Measurements from ENCODE around the gene ID1.
"Not testable (repeated sequence)": the region's sequence is repeated elsewhere in the genome, so short reads cannot be mapped to it uniquely, and the experiment has no call there.

Gene ID1

DNA sequence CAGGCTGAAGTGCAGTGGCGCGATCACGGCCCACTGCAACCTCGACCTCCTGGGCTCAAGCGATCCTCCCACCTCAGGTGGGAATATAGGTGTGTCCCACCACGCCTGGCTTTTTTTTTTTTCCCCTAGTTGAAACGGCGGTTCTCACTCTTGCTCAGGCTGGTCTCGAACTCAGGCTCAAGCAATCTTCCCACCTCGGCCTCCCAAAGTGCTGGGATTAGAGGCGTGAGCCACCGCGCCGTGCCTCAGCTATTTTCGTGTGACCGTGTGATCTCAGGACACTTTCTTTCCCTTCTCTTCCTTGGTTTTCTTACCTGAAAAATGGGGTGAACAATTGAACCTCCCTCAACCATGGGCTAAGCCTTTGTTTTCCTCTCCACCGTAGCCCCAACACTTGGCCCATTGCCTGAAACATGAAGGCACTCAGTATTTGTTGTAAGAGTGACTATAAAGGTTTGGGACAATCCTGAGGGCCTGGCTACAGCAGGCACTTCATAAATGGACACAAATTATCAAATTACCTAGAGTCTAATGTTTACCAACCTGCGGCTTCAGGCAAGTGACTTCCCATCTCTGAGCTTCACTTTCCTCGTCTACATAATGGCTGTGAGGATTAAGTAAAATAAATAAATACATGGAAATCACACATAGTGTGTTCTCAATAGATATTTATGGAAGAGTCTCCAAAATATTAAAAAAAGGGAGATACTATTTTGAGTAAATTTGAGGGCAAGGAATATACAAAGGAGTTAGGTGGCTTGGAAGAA is 31.4 kb upstream of the ID1 start:
- no peak for DNase-seq (ENCODE audit: low read depth)

- DNase-seq (ENCODE audit: low read depth), result not testable (repeated sequence)
Measured at GRCh38 chr20:31574986-31575385, 30.1 kb upstream of the ID1 start.

DNA sequence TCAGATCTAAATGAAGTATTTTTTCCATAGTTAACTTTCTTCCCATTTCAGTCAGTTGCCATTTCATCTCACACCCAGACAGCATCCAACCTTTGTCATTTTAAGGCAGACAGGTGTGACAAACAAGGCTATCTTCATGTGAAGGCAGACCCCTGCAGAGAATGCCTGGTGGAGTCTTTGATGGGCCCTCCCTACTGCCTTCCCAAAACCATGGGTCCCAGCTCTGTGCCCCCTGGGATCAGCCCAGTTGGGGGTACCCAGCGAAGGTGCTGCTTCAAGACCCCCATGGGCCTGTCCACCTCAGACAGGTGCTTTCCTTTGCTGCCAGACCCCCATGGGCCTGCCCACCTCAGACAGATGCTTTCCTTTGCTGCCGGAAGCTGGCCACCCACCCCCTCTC is 28.3 kb upstream of the ID1 start:
- no peak for DNase-seq (ENCODE audit: low read depth)

- DNase-seq (ENCODE audit: low read depth), result no peak
Measured at GRCh38 chr20:31577194-31577593, 27.9 kb upstream of the ID1 start.

- DNase-seq (ENCODE audit: low read depth), result no peak
Measured at GRCh38 chr20:31578448-31579138, 26.5 kb upstream of the ID1 start.

DNA sequence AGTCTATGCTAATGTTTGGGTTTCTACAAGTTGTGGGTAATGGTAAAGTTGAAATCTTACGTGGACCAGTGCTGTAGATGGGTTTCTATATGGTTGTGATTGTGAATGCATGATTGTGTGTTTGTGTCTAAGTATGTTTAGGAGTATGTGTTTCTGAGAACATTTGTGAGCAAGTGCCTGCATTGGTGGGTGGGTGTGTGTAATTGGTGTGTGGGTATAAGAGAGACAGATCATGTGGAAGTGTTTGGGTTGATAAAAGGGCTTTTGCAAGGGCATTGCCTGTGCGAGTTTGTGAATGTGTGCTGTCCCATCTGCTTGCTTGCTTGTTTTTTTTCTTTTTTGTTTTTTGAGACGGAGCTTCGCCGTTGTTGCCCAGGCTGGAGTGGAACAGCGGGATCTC is 25.8 kb upstream of the ID1 start:
- DNase-seq (ENCODE audit: low read depth), result no peak

- DNase-seq (ENCODE audit: low read depth), result not testable (repeated sequence)
Measured at GRCh38 chr20:31579941-31580651, 25.0 kb upstream of the ID1 start.

DNA sequence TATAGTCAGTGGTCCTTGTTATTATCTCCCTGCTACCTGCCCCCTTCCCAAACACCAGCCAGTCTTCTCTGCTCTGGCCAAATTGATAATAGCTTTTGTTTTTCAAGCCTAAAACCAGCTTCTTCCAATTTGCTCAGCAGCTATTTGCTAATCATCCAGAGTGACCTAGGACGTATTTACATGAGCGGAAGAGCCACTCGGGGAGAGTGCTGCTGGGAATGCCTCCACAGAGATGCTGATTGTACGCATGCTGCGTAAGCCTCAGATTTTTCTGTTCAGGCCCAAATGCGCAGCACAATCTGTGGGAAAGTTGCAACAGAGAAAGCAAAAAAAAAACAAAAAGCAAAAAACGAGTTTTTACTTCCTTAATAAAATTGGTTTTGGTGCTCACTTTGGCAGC is 24.4 kb upstream of the ID1 start:
- DNase-seq (ENCODE audit: low read depth), result peak; percentile 38

GRCh38 chr20:31581391-31581790 is 23.7 kb upstream of the ID1 start:
- no peak for DNase-seq (ENCODE audit: low read depth)

GRCh38 chr20:31587545-31588389 is 17.3 kb upstream of the ID1 start:
- DNase-seq (ENCODE audit: low read depth), result no peak

GRCh38 chr20:31590717-31591225 is 14.3 kb upstream of the ID1 start:
- no peak for DNase-seq (ENCODE audit: low read depth)

GRCh38 chr20:31593221-31594001 is 11.7 kb upstream of the ID1 start:
- DNase-seq (ENCODE audit: low read depth), result peak; percentile 61

DNA sequence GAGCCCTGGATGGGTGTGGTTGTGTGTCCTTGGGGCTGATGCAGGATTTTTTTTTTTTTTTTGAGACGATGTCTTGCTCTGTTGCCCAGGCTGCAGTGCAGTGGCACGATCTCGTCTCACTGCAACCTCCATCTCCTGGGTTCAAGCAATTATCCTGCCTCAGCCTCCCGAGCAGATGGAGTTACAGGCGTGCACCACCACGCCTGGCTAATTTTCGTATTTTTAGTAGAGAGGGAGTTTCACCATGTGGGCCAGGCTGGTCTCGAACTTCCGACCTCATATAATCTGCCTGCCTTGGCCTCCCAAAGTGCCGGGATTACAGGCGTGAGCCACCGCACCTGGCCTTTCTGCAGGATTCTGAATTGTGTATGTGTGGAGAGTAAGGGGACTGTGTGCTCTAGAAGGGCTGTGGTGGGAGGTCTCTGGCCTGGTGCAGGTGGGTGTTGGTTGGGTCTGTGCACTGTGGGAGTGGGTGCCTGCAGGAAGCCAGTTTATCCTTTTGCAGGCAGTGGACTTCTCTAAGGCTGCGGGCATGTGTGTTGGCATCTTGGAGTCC is 11.0 kb upstream of the ID1 start:
- no peak for DNase-seq (ENCODE audit: low read depth)

GRCh38 chr20:31594558-31595379 is 10.3 kb upstream of the ID1 start:
- DNase-seq (ENCODE audit: low read depth), result no peak

GRCh38 chr20:31595380-31595653 is 9.8 kb upstream of the ID1 start:
- DNase-seq (ENCODE audit: low read depth), result no peak

- DNase-seq (ENCODE audit: low read depth), result peak; percentile 100
Measured at GRCh38 chr20:31595654-31596411, 9.3 kb upstream of the ID1 start.

DNA sequence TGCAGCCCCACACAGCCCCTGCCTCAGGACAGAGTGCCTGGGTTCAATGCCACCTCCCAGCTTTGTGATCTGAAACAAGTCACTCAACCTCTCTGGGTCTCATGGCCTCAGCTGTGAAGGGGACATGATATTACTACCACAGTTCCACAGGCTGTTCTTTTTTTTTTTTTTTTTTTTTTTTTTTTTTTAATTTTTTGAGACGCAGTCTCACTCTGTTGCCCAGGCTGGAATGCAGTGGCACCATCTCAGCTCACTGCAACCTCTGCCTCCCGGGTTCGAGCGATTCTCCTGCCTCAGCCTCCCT is 8.7 kb upstream of the ID1 start:
- DNase-seq (ENCODE audit: low read depth), result not testable (repeated sequence)

- DNase-seq (ENCODE audit: low read depth), result no peak
Measured at GRCh38 chr20:31596831-31597480, 8.1 kb upstream of the ID1 start.

GRCh38 chr20:31597481-31597855 is 7.6 kb upstream of the ID1 start:
- DNase-seq (ENCODE audit: low read depth), result no peak

Data from fibroblast of gingiva (primary cell).